CD4-positive, alpha-beta T cell treated with Interferon alpha-2 for 1 hour (primary cell): ENCODE measurements around the gene ZFHX3.
A peak's percentile ranks its signal among the peaks of the same experiment; 100 is the strongest.

Experiments
- DNase-seq, 2 donors: peaks; one replicate each; pipeline ENCODE4 v3.0.0-alpha.2; 2020 to 2022

Gene ZFHX3

DNA sequence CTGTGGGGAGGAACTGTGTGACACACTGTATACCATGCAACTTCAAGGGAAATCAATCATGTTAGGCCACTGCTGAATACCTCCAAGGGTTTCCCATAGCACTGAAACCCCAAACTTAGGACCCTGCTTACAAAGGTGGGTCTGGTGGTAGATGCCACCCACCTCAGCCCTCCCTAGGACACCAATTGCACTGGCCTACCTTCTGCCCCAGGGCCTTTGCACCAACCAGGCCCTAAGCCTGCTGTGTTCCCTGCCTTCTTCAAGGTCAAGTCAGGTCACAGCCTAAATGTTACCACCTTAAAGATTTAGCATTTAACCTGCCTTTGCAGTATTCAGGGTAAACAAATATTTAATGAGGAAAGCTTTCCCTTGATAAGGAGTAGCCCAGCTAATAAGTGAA, 185.8 kb downstream of the ZFHX3 start:
- DNase-seq = no peak

DNA sequence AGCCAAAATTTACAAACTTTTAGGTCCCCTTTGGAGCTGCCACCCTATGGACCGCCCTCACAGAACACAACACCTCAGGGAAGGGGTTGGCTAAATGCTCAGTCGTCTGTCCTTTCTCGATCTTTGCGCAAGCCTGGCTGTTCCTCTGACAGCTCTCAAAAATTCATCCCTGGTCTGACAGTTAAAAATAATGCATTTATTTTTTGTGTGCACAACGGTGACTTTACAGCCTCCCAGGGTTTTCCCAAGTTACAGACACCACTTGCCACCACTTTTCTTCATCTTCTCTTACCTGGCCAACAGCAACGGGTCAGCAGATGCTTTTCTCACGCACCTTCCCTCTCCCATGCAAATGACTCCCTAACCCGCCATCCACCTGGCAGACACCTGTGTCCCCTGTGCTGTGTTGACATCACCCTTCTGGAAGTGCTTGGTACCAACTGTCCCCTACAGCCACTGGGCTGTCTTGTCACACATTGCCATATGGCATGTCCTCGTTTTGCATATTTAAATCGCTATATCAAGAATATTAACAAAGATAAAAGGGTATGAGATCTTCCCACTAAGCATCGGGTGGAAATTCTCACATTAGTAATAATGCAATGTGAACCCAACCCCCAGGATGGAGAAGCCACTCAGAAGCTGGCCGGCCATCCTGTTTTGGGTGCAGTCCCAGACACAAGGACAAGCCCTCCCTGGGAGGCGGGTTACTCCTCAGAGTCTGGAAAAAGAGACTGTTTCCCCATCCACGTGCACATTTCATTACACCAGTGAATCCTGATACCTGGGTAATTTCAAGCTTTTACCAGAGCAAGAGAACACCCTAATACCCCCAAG, 187.0 kb downstream of the ZFHX3 start:
- no peak for DNase-seq

DNA sequence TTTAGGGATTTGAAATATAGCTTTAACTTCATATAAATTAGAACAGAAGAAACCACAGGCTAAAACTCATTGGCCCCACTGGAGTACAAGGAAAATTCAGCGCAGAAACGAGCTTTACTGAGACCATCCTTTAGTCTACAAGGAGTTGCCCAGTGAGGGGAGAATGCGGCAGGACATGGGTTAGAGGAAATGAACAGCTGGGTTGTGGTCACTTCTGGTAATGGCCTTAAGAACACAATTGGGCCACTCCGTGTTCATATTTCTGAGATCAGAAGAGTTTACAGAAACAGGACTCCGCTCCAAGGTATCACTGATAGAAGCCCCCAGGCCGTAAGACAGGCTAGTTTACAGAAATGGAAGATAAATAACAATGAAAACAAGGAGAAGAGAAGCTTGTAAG, 188.3 kb downstream of the ZFHX3 start:
- DNase-seq = no peak

DNA sequence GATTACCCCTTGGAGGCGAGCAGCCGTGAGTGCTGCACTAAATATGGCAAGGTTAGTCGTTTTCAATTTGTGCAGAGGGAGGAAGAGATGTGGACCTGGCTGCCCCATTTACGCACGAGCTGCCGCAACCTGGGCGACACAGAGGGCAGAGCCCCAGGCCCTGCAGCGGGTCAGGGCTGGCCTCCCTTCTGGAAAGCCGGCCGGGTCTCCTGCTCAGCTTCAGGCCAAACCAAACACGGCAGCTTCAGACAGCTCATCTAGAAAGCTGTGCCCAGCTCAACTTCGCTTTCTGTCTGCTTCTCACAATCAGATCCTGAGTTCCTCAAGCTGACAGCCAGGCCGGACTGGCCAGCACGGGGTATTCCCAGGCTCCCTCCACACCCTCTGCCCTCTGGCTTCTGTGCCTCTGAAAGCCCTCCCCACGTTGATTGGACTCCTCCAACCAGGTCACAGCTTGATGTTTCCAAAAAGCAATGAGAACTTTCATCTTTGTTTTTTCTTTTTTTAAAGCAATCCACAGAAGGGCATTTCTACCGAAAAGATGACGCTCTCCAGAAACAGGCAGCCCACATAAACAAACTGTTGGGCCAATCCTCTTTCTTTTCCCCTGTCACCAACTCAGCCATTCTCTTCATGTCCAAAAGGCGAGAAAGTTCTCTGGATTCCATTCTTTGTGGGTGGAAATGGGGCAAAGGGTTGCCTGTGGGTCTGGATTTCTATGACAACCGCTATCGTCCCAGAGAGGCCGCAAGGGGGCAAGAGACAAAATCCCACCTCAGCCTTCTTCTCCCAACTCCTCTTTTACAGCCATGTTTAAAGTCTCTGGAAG, 189.0 kb downstream of the ZFHX3 start:
- DNase-seq = no peak

DNA sequence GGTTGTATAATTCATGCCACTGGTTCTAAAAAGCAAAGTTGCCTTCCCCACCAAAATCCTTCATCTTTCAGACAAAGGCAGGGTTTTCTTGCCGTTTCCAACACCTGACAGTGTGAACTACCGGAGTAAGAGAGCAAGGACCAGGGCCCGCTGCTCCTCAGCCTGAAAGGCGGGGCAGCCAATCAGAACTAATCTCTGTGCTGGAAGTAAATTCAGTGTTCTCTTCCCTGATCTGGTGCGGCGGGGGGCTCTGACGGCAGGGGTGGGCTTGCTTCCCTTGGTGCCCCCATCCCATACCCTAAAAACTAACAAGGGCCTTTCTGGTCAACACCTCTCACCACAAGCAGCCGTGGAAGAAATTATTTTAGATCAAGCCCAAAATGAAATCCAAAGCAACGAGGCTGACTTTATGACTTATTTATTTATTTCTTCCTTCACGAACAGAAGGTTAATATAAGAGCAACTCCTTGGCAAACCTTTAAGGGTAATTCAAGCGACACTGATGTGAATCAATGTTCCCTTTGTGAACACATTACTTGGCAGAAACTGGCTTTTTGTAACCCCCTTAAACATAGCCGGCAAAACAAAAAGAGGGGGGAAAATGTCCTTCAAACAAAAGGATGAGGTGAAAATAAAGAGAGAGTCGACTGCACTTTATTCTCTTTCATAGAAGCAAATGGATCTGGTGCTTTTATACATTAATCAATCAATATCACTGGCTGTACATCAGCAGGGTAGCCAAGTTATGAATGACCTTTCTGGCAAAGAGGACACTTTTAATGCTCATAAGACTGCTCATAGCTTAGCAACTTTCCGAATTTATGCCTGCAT, 189.9 kb downstream of the ZFHX3 start:
- no peak for DNase-seq

DNA sequence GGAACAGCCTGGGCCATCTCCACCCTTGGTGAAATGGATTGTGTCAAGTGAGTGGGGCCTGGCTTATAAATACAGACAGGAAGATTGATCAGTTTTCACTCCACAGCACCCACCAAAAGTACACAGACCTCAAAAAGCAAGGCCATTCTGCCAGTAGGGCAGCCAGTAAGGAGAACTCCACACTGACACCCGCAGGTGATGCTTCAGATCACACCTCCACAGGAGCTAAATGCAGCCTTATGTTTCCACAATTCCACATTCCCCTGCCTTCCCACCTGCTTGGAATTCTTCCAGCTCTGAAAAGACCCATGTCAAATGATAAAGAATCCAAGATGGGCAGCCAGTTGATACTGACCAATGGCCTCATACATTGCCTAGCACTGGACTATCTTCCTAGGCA, 191.1 kb downstream of the ZFHX3 start:
- DNase-seq = no peak

DNA sequence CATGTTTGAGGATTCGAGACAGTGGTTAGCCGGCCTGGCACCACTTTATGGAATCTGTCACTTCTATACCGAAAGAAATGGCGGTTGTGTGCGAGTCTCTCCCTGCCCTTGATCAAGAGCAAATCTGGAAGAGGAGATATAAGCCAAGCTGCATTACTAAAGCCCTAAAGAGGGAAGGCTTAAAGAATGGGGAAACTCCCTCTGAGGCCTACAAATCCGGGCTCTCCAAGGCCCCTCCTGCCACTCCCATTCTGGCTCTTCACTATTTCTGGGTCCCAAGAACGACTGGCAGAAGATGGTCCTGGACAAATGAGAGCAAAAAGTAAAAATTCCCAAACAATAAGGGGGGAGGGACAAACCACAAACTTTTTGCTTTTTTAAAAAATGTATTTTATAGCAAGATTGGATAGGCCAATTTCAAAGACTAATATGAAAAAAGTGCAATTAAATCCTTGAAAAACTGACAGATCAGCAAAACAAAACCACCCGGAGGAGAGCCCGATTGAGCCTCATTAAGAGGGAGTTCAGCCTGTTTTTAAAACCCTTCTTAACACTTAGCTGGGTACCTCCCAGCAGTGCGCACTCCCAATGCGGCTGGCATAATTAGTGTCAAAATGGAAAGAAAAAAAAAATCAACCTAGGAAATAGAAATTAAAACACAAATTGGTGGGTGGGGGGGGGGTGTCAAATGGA, 193.5 kb downstream of the ZFHX3 start:
- DNase-seq = no peak

DNA sequence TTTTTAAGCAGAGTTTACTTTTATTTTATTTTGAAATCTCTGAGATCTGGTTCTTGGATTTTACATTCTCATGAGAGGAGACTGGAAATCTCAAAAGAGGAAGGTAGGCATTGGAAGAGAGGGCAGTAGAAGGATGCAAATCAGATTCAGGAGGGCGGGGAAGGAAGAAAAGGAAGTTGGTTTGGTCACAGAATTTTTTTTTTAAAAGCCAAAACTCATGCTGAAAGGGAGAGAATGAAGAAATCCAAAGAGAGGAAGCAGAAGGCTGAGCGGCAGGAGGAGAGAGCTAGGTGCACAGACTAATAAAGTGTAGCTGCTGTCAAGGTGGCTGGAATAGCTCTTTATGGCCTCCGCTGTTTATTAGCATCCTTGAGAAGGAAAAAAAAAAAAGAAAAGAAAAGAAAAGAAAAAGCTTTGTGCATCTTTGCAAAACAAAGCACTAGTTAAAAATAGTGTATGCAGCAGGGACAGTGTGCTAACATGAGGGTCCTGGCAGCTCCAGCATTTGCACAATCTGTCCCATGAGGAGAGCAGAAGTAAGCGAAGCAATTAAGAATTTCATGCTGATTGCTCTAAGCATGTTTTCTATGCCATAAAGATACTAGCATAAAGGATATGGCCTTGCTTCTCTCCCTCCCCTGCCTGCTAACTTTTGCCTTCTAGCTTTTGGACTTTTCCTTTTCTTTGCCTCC, 194.2 kb downstream of the ZFHX3 start:
- DNase-seq = no peak

DNA sequence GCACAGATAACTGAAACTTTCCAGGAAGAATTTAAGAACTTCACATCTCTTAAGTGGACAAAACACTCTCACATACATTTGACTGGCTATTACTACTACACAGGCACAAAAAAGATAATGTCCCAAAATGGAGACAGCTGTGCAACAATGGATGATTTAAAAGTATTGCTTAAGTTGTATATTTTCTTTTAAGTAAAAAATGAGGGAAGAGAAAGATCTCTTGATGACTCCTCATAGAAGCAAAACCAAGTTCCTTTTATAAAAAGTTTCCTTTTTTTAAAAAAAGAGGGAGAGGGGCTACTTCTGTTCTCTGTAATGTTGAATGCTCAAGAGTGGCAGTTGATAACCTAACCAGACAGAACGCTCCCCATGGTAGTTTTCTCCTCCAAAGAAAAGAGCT, 195.5 kb downstream of the ZFHX3 start:
- no peak for DNase-seq

DNA sequence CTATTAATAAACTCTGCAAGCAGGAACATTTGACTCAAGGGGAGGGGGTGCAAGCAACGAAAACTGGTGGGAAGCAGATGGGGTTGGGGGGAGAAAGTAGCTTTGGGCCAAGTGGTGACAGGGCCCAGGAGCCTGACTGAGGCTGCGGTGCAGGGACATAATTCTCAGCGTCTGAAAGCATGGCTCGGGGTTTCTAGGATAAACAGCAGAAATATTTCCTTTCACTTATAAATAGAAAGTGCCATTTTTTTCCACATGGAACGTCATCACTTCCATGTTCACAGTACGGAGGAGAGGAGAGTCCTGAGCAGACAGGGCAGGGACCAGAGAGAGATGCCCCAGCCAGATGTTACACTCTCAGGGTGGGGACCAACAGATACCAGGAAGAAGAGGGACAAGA, 197.1 kb downstream of the ZFHX3 start:
- no peak for DNase-seq

DNA sequence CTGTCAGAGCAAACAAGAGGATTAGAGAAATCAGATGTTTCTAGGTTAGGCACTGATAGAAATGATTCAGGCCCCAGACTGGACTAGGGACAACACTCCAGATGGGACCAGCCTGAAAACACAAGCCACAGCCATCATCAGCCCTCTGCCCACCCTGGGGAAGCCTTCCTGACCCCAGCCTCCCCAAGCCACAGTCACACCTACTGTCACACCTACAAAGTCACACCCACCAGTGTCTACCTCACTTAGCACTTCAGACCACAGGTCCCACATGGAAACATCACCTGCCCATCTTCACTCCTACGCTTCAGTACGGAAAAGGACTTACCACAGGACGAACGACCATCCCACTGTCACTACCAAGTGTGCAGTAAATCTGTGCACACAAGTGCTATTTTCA, 197.9 kb downstream of the ZFHX3 start:
- DNase-seq = no peak

DNA sequence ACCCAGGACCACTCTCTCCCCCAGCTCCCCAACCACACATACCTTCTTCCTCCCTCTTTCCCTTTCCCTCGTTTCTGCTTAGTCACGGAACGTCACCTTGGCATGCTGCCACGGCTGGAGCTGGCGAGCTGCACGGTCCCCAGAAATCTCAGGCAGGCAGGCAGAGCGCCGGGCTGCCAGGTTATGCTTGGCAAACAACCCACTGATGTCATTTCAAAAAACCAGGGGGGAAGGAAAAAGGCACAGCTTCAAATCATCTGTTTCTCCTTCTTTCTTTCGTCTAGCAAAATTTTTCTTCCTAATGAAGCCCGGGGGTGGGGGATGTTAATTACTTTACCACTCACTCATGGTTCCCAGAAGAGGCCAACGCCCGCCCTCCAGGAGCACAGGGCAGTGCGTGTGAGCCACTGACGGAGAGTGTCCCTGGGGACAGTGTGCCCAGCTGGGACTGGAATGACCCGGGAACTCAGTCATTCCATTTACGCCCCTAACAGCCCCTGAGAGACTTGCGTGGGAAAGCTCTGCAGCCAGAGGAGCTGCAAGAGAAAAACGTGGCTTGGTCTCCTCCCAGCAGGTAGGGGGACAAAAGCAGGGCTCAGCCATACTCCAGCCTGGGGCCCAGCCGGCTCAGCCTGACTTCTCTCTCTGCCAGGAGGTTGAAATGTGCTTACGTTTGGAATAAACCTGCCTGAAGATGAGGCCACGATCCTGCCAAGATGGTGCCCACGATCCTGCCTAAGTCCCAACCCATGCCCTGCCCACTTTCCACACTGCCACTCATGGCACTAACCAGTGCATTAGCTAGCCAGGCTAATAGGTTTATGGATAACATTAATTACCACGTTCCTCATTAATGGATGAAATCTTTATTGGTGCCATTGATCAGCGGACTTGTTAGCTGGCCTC, 198.9 kb downstream of the ZFHX3 start:
- DNase-seq = peak in 1 of 2 donors; percentile 13

DNA sequence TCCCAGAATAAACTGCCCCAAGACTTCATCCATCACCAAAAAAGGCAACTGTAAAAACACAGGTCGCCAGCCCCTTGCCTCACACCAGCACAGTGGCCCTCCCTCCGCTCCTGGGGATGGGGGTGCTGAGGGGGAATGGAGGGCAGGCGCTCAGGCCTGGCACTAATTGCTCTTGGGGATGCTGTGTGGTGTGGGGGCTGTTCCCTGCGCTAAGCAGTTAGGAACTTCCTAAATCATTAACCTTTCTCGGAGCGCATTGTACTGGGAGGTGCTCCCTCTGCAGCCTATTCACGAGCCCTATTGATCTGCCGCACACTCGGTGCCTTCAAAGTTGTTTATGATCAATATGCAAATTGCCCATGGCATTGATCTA, 199.9 kb downstream of the ZFHX3 start:
- no peak for DNase-seq

DNA sequence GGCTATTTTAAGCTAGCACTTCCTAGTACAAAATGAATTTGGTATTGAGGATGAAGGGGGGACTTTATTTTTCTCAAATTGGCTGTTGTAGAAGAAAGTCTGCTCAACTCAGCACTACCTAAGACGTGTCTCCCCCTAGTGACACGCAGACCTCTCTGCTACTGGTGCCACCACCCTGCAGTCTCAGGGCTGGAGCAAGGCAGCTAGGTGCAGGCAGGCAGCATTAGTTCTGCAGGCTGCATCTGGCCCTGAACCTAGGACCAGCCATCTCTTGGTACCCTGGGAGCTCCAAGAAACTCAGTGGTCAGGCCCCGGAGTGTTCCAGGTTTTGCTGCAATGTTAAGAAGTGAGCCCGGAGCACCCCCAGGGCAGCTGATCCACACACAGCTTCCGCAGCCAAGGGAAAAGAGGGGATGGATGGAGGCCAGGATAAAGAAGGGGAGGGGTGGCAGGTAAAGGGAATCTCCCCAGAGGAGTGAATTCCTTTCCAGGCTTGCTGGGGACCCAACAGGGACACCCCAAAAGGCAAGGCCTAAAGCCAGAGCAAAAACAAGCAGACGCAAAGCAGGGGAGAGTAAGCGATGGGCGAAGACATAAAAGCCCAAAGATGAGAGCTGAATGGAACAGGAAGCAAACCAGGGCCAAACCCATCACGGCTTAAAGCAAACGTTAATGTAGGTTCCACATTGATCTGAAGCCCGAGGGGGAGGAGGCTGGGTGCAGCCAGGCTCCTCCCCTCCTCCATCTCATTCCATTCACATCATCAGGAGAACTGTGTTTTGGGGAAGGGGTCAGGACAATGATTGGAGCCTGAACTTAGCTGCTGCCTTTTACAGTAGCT, 200.5 kb downstream of the ZFHX3 start:
- no peak for DNase-seq

DNA sequence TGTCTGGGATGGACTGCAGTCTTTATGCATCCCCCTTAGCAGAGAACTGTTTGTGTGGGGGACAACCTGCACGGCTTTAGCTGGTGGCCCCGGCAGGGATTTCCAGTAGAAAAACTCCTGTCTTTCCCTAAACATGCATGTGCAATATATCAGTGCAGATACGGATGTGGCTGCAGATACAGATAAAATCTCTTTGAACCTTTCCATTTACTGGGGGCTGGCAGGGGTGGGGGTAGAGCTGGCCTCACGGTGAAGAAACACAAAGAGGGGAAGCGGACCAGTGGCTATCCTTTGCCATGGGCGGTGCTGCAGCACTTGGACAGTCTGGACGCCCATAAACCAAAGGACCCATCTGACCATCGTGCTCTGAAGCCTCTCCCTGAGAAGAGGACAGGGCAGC, 201.3 kb downstream of the ZFHX3 start:
- DNase-seq = no peak

DNA sequence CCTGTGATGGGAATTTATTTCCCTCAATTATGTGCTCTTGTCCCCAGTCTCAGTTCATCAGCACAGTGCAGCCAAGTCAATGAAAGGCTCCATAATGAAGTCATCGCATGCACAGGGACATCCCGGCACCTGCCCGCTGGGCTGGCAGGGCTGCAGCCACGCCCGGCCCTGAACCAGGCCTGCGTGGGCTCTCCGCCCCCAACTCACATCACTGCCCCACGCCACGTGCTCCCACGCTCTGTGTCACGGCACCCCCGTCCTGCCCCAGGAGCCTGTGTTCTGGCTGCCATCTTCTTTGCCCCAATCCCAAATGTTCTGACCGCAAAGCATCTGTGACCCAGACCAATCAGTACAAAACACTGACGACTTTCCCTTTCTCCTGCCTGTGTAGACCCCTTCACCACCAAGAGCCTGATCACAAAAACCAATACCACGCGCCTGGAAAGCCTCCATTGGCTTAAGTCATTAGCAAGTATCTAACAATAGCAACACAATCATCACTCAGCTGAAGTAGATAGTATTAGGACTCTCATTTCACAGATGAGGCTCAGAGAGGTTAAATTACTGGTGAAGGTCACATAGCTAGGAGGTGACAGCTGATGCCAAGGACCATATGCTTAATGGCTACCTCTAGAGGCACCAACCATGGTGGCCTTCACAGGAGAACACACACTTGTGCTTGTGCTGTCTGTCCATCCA, 202.5 kb downstream of the ZFHX3 start:
- no peak for DNase-seq

DNA sequence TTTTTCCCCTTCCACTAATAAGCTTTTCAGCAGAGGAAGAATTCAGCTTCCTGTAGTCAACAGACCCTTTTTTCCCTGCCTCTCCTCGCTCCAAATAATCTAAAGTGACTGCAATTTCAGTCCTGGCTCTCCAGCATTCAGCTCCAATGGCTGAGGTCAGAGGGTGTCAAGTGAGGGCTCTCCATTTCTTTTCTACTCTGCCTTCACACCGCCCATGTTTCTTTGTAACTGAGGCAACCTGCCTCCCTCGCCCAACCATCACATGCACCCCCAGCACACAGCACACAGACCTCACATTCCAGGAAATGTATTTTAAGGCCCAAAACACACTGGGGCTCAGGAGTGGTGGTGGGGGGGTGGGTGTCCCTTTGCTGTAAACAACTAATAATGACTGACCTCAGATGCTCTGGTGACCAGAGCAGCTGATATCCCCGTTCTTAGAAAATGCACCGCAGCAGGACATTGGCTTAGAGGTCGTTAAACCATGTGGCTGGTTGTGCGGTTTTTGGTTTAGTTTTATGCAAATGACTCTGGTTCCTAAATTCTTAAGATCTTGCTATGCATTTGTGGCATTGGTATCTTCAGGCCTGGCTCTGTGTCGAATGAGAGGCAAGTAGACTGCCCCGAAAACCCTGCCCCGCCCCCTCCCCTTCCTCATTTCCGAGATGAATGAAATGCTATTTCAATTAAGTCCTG, 203.6 kb downstream of the ZFHX3 start:
- no peak for DNase-seq

DNA sequence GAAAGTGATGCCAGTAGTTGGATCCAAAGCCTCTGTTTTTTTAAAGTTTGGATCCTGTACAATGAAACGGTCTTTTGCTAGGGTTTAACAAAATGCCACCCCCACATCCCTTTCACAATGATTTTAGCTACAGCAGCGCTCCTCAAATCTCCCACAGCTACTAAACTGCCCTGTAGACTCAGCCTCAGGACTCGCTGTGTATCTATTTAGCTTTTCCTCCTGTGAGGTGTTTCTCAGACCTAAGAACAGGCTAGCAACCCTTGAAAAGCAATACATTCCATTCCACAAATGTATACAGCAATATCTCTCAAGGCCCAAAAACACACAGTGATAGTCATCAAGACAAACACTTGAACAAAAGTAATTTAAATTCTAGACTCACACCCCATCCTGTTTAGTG, 206.4 kb downstream of the ZFHX3 start:
- no peak for DNase-seq
